ENCODE results near the gene ENC1.

- TF ChIP-seq CTCF (conservative IDR thresholded peaks at IDR 0.05; ENCODE audit: low read depth, low read length) (no peak), MXI1 (IDR thresholded peaks at IDR 0.05; ENCODE audit: borderline replicate concordance, low read depth, low read length) (no peak), SMC3 (IDR thresholded peaks at IDR 0.05; ENCODE audit: low read depth, low read length) (no peak), POLR2A (IDR thresholded peaks at IDR 0.05; ENCODE audit: low read depth, low read length) (no peak), RFX5 (IDR thresholded peaks at IDR 0.05; ENCODE audit: low read depth, low read length) (no peak), ELK1 (IDR thresholded peaks at IDR 0.05; ENCODE audit: borderline replicate concordance, low read depth, low read length) (no peak), RAD21 (IDR thresholded peaks at IDR 0.05; ENCODE audit: low read length) (no peak), MAZ (IDR thresholded peaks at IDR 0.05; ENCODE audit: borderline replicate concordance, low read depth, low read length) (no peak), FOS (IDR thresholded peaks at IDR 0.05; ENCODE audit: low read depth, low read length) (no peak), BHLHE40 (IDR thresholded peaks at IDR 0.05; ENCODE audit: low read depth, low read length) (no peak)
Measured at GRCh38 chr5:74617202-74617601, 23.3 kb downstream of the ENC1 start.

All from IMR-90 (cell line).